HFF-Myc (cell line): Measurements from ENCODE around the gene NRIP3.

ENCODE experiments used
- DNase-seq: peaks from one replicate; pipeline ENCODE4 v3.0.0-alpha.2; 2011; ENCODE audit warnings: low read depth; ENCODE audit errors: extremely low read depth
- H3K4me3 ChIP-seq: replicated peaks from 2 replicates; pipeline ENCODE4 v1.5.1; 2011; ENCODE audit warnings: low read depth, mild to moderate bottlenecking, control low read depth, low read length
- CTCF ChIP-seq: IDR thresholded peaks from 2 replicates; pipeline ENCODE4 v1.5.1; 2012; ENCODE audit warnings: mild to moderate bottlenecking, low read depth, low read length, control low read depth; ENCODE audit errors: missing control alignments

The NRIP3 gene

DNA sequence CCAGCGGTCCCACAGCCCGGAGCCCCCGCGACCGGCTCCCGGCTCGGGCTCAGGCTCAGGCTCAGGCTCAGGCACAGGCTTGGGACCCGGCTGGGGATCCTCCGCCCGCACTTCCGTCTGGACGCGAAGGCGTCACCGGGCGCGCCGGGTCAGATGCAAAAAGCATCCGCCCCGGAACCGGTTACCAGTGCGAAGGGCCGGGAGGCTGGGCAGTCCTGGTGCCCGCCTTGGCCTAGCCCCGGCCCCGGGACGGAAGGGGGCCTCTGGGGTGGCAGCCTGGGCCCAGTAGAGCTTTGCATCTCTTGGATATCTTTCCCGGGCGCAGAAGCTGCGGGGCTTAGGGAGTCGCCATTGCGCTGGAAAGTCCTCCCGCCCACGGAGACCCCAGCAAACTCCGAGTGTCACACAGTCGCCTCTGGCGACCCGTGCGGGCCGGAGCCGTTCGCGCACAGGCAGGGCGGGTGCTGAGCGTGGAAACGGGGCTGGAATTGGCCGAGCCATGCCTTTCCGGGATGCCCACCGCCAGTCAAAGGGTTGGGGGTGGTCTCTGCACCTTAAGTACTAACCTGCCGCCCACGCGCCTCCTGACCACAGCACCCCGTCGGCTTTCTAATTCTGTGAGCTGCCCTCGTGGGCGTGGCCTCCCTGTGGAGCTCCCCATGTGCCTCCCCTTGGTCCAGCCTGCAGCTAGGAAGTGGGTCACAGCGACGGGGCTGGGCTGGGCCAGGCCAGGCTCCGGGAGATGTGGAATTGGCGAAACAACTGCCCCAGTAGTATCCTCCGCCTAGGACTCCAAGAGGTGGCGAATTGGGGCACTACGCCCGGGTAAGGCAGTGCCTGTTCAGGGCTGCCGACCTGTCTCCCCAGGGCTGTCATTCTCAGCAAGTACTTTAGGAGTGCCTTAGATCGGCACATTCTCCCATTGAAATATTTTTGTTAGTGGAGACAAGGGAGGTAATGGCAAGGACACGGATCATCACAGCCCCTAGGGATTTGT lies 39.2 kb downstream of the NRIP3 start, which contains the start of gene TMEM9B:
TSS of gene TMEM9B (minus strand) at position 119 of the 997 bp plus-strand sequence. CDS start 129 bp downstream, outside the sequence.
- DNase-seq, result peak; percentile 60
- no peak for TF ChIP-seq CTCF
- peak within 1 kb of the TSS; percentile 83 for H3K4me3 ChIP-seq

DNA sequence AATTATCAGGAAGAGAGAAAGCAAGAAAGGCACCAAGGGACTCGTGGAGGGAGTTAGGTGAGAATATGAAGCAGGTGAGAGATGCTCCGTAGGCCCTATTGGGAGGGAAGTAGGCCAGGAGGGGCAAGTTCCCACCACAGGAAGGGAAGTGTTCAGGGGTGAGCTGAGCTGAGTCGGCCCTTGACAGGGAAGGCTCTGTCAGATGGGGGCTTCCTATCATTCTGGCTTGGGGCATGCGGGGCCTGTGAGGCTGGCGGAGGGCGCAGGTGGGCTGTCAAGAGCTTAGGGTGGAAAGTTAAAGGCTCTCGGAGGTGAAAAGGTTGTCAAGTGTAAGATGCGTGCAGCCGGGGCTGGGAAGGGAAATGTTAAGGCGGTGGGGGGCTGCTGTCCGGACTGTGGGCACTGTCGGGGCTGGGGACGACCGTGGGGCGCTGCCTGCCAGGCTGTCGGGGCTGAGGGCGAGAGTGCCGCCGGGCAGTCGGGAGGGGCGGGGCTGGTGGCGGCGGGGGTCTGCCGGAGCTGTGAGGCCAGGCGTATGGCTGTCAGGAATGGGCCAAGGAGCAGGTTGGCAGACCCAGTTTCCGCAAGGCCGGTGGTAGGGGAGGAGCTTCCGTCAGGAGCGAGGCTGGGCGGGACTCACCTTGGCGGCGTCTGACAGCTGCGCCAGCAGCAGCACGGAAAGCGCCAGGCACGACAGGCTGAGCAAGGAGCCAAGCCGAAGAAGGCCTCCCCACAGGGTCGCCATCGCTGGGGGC lies 40.1 kb downstream of the NRIP3 start:
- no peak for DNase-seq
- H3K4me3 ChIP-seq, result peak overlapping the region; percentile 83
- no peak for TF ChIP-seq CTCF

DNA sequence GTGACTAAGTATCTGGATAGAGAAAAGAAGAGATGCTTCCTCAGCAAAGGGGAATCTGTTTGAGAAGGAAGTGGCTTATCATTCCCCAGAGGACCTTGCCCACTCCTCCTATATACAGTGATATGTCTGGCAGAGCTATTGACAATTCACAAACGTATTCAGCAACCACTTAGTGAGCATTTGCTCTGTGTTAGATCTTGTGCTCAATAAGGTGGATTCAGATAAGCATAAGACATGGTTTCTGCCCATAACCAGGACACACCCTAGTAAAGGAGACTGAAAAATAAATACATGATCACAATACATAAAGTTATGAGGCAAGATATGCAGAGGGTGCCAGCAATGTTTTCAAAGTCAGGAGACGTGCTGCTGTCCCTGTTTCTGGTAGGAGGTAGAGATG lies 41.0 kb downstream of the NRIP3 start:
- no peak for TF ChIP-seq CTCF
- peak overlapping the region; percentile 83 for H3K4me3 ChIP-seq
- DNase-seq, result no peak

GRCh38 chr11:8961401-8961800 lies 42.4 kb downstream of the NRIP3 start:
- DNase-seq, result no peak
- no peak overlapping the region for H3K4me3 ChIP-seq
- TF ChIP-seq CTCF, result no peak

DNA sequence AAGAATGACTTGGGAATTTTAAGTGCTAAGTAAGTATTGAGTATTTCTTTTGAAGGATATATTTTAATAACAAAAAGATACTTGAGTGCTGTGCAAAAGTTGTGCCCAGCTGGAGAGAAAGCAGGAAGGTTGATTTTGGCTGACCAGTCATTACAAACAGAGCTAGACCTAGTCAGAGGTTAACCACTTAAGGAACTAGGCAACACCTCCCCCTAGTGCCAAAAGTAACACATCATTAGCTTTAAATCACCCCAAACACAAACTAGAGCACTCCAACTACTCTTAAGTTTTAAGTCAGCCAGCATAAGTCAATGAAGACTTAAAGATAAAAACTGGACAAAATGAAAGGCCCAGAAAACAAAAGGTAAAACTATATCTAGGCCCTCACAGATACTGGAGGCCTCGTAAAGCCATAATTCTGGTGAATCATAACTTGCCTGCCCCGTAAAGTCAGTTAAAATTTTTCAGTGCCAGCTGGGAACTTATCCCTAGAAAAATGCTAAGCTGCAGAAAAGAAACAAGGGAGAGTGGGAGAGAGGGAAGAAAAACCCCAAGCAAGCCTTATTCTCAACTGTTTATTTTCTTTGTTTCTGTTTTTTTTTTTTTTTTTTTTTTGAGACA lies 44.1 kb downstream of the NRIP3 start:
- DNase-seq, result peak; percentile 75
- H3K4me3 ChIP-seq, result no peak overlapping the region
- TF ChIP-seq CTCF, result peak; percentile 56

DNA sequence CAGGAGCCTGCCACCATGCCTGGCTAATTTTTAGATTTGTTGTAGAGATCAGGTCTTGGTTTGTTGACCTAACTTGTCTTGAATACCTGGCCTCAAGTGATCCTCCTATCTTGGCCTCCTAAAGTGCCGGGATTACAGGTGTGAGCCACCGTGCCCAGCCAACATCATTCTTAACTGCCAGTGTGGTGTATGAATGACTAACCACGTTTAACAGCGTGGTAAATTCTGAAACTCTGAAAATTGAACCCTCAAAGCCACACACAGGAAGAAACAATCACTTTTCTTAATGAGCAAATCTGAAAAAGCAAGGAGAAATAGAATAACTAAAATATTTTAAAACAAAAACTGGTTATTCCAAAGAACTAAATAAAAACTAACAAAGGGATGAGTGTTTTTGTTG lies 46.9 kb downstream of the NRIP3 start:
- H3K4me3 ChIP-seq, result no peak overlapping the region
- no peak for TF ChIP-seq CTCF
- DNase-seq, result no peak
